NCI-H1436 treated with DMSO at 0.1 percent for 48 hours (cell line): ENCODE data around the gene SUSD4.
"Not testable (repeated sequence)": the region's sequence is repeated elsewhere in the genome, so short reads cannot be mapped to it uniquely, and the experiment has no call there.

ENCODE experiments used
- DNase-seq: peaks from one replicate; lab custom pipeline; 2025; lab: John Stamatoyannopoulos, UW

SUSD4 gene

GRCh38 chr1:223291796-223292195, 72.2 kb downstream of the SUSD4 start:
- no peak for DNase-seq

GRCh38 chr1:223290397-223290796, 73.6 kb downstream of the SUSD4 start:
- DNase-seq = no peak

- DNase-seq = no peak
Measured at GRCh38 chr1:223289621-223290020, 74.4 kb downstream of the SUSD4 start.

- no peak for DNase-seq
Measured at GRCh38 chr1:223288826-223289225, 75.2 kb downstream of the SUSD4 start.

- no peak for DNase-seq
Measured at GRCh38 chr1:223285452-223285851, 78.5 kb downstream of the SUSD4 start.

- not testable (repeated sequence) for DNase-seq
Measured at GRCh38 chr1:223283697-223284096, 80.3 kb downstream of the SUSD4 start.

GRCh38 chr1:223278311-223278710, 85.7 kb downstream of the SUSD4 start:
- not testable (repeated sequence) for DNase-seq

GRCh38 chr1:223276029-223276428, 87.9 kb downstream of the SUSD4 start:
- DNase-seq = no peak

- no peak for DNase-seq
Measured at GRCh38 chr1:223273511-223273910, 90.5 kb downstream of the SUSD4 start.

- no peak for DNase-seq
Measured at GRCh38 chr1:223271085-223271781, 92.7 kb downstream of the SUSD4 start.

GRCh38 chr1:223270155-223270554, 93.8 kb downstream of the SUSD4 start:
- no peak for DNase-seq

- DNase-seq = no peak
Measured at GRCh38 chr1:223269006-223269405, 95.0 kb downstream of the SUSD4 start.

- no peak for DNase-seq
Measured at GRCh38 chr1:223266632-223267172, 97.3 kb downstream of the SUSD4 start.

- no peak for DNase-seq
Measured at GRCh38 chr1:223264983-223265908, 98.7 kb downstream of the SUSD4 start.

GRCh38 chr1:223264529-223264928, 99.4 kb downstream of the SUSD4 start:
- no peak for DNase-seq

- DNase-seq = no peak
Measured at GRCh38 chr1:223261914-223262313, 102.1 kb downstream of the SUSD4 start.

- DNase-seq = no peak
Measured at GRCh38 chr1:223260712-223261111, 103.3 kb downstream of the SUSD4 start.

- no peak for DNase-seq
Measured at GRCh38 chr1:223259462-223259861, 104.5 kb downstream of the SUSD4 start.

- no peak for DNase-seq
Measured at GRCh38 chr1:223258751-223259198, 105.2 kb downstream of the SUSD4 start.

GRCh38 chr1:223257856-223258550, 106.0 kb downstream of the SUSD4 start:
- no peak for DNase-seq

- DNase-seq = no peak
Measured at GRCh38 chr1:223256034-223256433, 107.9 kb downstream of the SUSD4 start.

GRCh38 chr1:223253916-223254315, 110.1 kb downstream of the SUSD4 start:
- no peak for DNase-seq
